DMS79 treated with DMSO at 0.1 percent for 48 hours (cell line): Measurements from ENCODE around the gene BLOC1S1.
A peak's percentile ranks its signal among the peaks of the same experiment; 100 is the strongest.
"Not testable (repeated sequence)": the region's sequence is repeated elsewhere in the genome, so short reads cannot be mapped to it uniquely, and the experiment has no call there.

ENCODE experiments used
- DNase-seq: peaks from one replicate; lab custom pipeline; 2025; lab: John Stamatoyannopoulos, UW

BLOC1S1 gene

DNA sequence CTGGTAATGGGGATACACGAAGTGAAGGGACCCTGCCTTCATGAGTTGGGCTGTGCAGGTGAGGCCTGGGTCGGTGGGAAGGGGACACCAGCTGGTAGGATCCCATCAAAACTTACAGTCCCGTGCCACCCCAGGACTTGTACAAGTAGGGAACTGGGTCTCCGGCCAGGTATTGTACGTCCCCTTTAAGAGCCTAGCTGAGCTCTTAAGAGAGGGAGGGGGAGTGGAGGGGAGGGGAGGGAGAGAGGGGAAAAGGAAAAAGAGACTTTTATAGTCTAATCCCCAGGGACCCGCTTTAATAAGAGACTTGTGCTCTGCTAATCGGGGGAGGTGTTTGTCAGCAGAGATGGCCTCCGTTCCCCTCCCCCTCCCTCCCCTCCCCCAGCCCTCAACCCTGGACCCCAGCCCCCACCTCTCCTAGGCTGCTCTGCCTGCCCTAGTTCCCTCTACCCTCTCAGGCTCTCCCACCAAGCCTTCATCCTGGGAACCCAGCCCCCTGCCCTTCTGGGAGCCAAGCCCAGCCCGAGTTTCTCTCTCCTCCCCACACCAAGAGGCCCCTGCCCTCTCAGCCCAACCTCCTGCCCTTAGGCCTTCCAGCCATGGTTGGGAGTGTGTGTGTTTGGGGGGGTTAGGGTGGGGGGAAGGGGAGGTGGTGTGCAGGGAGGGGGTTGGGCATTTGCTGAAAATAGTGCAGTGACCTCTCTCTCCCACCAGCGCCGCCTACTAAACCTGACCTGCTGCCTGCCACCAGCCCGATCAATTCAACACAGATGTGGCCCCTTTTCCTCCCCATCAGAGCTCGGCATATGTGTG, 29.7 kb downstream of the BLOC1S1 start:
- peak; percentile 52 for DNase-seq

DNA sequence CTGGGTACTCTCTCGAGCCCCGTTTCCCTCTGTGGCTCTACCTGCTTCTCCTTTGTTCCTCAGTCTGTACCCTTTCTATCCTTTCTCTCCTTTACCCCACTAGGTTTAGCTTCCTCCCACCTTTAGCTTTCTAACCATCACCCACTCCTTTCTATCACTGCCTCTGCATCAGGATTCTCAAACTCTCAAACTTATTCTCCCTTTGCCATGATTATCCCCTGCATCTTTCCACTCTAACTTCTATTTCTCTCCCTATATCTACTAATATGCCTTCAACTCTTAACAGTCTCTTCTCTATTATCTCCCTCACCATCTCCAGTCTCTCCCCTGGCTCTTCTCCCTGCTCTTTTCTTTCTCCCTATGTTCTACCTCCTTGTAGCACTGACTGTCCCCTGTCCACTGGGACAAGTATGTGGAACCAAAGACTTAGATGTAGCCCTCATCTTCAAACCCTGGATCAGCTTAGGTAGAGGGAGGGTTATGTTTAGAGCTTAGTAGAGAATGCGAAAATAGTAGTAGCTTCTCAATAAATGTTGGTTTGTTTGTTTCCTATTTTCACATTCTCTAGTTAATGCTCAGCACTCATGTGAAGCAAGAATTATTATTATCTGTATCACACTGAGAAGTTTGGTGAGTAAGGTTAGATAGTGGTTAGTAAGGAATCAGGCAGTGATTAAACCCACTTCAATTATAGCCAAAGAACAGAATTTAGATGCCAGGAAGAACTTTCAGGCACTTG, 30.5 kb downstream of the BLOC1S1 start:
- DNase-seq = no peak

DNA sequence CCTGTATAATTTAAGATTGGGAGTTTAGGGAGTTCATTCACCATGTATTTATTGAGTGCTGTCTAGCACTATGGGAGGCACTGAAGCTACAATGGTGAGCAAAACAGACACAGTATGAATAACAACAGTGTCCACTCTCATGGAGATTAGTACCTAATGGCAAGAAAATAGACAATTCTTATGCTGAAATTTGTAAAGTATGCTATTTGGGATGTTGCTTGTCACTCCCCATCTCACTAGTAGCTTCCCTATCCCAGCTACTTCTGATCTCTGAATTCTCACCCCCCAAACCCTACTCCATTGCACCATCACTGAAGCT, 31.0 kb downstream of the BLOC1S1 start:
- DNase-seq = no peak

DNA sequence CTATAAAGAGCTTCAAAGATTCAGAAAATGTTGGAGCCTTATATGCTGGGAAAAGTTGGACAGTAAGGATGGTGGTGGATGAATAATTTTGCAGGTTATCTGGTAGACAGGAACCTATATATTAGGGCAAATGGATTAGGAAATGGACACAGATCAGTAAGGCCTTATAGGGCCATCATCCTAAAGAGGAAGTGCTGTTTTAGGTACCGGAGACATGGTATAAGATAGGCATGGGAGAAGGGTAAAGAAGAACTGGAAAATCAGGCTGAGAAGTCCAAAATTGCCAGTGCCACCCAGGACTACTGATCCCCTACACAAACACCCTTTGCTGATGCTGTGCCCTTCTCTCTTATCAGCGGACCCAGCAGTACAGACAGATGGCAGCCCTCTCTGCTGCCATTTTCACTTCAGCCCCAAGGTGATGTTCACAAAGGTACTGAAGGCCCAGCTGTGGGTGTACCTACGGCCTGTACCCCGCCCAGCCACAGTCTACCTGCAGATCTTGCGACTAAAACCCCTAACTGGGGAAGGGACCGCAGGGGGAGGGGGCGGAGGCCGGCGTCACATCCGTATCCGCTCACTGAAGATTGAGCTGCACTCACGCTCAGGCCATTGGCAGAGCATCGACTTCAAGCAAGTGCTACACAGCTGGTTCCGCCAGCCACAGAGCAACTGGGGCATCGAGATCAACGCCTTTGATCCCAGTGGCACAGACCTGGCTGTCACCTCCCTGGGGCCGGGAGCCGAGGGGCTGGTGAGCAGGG, 32.6 kb downstream of the BLOC1S1 start:
- no peak for DNase-seq

DNA sequence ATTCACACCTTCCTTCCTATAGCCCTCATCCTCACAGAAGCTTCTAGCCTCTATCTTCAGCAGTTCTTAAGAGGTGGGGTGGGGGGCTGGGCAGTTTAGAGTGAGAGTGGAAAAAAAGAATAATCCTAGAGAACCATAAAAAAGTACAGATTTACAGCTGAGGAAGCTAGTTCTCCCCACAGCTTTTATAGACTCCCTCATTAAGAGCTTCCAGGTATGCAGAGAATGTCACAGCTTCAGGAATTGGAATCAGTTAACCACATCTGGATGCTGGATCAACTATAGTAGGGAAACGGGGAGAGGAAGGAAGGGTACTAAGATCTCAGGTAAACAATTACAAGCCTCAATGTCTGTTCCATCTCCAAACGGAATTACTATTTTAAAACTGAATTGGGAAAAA, 39.4 kb downstream of the BLOC1S1 start:
- no peak for DNase-seq

DNA sequence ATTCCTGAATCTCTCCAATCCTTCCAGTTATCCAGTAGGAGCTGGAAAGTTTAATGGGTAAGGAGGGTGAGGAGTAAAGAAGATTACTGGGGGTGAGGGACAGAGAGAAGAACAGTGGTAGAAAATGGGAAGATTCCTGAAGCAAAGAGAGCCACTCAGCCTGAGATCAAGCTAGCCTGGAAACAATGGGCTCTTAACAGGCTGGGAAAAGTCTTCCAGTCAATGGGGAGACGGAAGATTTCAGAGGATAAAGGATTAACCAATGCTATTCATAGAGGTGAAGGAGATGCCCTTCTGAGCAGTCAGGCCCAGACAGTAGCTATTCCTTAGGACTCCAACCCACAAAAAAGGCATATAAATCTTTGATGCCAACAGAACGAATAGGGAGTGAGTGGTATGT, 41.9 kb downstream of the BLOC1S1 start:
- DNase-seq = no peak

DNA sequence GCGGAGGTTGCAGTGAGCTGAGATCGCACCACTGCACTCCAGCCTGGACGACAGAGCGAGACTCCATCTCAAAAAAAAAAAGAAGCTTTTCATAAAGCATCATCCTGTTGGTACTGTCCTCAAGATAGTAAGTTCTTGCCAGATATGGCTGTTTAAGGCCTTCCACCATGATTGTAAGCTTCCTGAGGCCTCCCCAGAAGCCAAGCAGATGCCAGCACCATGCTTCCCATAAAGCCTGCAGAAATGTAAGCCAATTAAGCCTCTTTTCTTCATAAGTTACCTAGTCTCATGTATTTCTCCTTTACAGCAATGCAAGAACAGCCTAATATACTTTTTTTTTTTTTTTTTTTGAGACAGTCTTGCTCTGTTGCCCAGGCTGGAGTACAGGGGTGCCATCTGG, 42.7 kb downstream of the BLOC1S1 start:
- not testable (repeated sequence) for DNase-seq

DNA sequence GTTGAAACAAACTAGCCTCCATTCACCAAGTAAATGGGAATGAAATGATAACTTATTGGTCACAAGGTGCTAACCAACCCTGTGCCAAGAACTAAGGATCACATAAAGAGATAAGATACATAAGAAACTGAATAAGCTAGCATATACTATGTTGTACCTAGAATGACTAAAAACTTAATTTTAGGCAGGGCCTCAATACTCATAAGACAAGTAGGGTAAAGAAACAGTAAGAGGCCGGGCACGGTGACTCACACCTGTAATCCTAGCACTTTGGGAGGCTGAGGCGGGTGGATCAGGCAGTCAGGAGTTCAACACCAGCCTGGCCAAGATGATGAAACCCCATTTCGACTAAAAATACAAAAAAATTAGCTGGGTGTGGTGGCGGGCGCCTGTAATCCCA, 44.8 kb downstream of the BLOC1S1 start:
- no peak for DNase-seq

DNA sequence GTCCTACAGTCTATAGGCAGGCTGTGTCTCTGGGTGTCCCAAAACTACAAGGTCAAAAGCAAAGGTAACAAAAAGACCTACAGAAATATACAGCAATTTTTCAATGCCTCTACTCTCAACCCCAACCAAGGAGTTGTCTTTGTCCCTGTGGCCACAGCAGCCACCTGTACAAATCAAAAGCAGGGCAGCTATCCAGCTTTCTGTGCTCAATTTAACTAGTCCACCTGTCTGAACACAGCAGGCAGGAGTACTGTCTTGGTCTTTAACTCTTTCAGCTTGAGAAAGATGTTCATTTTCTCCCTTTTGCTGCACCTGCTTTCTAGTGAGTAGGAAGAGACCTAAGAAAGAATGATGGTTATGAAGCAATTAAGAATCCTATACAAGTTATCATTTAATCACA, 46.8 kb downstream of the BLOC1S1 start:
- no peak for DNase-seq

DNA sequence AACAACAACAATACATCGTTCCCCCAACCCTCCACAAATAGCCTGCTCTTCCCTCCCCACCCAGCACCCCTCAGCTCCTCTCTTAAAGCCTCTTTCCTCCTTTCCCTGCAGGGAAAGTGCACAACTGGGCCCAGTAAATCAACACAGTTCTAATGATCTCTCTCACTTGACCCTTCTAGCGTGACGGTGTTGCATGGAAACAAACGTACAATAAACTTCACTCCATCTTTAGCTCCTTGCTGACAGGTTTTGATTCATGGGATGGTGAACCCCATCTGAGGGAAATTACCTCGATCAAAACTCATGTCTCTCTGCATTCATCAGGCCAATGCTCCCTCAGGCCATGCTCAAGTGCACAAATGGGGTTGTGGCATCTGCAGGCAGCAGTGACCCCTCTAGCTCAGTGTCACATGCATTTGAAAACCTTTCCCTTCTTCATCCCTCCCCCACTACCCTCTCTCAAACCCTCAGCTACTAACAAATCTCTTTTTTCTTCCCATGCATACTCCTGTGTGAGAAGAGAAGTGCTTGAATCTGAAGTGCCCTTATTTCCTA, 50.0 kb downstream of the BLOC1S1 start:
- DNase-seq = peak; percentile 29

DNA sequence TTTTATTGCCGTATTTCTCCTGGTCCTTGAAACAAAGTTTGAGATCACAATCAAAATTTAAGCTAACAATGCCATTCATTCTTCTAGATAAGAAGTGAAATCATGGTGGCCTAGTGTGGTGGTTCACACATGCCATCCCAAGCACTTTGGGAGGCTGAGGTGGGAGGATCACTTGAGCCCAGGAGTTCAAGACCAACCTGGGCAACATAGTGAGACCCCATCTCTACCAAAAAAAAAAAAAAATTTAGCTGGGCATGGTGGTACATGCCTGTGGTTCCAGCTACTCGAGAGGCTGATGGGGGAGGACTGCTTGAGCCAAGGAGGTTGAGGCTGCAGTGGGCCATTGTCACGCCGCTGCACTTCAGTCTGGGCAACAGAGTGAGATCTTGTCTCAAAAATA, 51.3 kb downstream of the BLOC1S1 start:
- DNase-seq = no peak
